ENCODE results near the gene UTY.

UTY gene

DNA sequence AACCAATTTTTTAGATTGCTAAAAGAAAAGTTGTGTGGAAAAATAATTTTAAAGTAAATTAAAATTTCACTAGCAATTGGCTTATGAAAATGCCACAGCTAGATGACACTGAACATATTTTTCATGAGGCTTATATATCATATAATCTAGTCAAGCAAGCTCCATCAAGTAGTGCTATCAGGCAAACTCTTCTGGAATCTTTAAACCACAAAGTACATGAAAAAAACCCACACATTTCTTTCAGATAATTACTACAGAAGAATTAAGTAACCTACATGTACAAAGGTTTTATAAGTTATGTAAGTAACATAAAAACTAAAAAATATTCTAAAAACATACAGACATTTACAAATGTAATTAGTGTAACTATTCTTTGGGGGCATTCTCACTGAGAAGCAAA lies 229.4 kb downstream of the UTY start:
- no peak for ATAC-seq

DNA sequence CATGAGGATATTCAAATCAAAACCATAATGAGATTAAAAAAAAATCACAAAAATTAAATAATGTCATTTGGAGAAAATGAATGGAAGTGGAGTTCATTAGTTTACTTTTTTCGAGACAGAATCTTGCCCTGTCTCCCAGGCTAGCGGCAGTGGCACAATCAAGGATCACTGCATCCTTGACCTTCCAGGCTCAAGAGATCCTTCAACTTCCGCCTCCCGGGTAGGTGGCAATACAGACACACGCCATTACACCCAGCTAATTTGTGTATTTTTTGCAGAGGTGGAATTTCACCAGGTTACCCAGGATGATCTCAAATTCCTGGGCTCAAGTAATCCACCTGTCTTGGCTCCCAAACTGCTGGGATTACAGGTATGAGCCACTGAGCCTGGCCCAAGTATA lies 236.1 kb downstream of the UTY start:
- TF ChIP-seq, protein P1, sequence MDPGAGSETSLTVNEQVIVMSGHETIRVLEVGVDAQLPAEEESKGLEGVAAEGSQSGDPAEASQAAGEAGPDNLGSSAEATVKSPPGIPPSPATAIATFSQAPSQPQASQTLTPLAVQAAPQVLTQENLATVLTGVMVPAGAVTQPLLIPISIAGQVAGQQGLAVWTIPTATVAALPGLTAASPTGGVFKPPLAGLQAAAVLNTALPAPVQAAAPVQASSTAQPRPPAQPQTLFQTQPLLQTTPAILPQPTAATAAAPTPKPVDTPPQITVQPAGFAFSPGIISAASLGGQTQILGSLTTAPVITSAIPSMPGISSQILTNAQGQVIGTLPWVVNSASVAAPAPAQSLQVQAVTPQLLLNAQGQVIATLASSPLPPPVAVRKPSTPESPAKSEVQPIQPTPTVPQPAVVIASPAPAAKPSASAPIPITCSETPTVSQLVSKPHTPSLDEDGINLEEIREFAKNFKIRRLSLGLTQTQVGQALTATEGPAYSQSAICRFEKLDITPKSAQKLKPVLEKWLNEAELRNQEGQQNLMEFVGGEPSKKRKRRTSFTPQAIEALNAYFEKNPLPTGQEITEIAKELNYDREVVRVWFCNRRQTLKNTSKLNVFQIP (CRISPR knock-in tag; IDR thresholded peaks at IDR 0.05; ENCODE audit: borderline replicate concordance, low read depth): no peak
- no peak for TF ChIP-seq OSR1 (CRISPR knock-in tag; IDR thresholded peaks at IDR 0.05)
- TF ChIP-seq ESRRG (CRISPR knock-in tag; IDR thresholded peaks at IDR 0.05): no peak
- TF ChIP-seq CSDC2 (CRISPR knock-in tag; IDR thresholded peaks at IDR 0.05): no peak
- TF ChIP-seq BACH2 (CRISPR knock-in tag; IDR thresholded peaks at IDR 0.05; ENCODE audit: borderline replicate concordance): no peak
- TF ChIP-seq ZC3H10 (CRISPR knock-in tag; IDR thresholded peaks at IDR 0.05): no peak
- no peak for TF ChIP-seq ISL1 (CRISPR knock-in tag; IDR thresholded peaks at IDR 0.05)
- TF ChIP-seq SNAI2 (CRISPR knock-in tag; IDR thresholded peaks at IDR 0.05): no peak
- no peak for TF ChIP-seq ZNF8 (CRISPR knock-in tag; IDR thresholded peaks at IDR 0.05)
- TF ChIP-seq ARNTL (CRISPR knock-in tag; IDR thresholded peaks at IDR 0.05; ENCODE audit: borderline replicate concordance, low read depth): no peak
- TF ChIP-seq PPARA (CRISPR knock-in tag; IDR thresholded peaks at IDR 0.05; ENCODE audit: borderline replicate concordance): no peak
- TF ChIP-seq, protein P2, sequence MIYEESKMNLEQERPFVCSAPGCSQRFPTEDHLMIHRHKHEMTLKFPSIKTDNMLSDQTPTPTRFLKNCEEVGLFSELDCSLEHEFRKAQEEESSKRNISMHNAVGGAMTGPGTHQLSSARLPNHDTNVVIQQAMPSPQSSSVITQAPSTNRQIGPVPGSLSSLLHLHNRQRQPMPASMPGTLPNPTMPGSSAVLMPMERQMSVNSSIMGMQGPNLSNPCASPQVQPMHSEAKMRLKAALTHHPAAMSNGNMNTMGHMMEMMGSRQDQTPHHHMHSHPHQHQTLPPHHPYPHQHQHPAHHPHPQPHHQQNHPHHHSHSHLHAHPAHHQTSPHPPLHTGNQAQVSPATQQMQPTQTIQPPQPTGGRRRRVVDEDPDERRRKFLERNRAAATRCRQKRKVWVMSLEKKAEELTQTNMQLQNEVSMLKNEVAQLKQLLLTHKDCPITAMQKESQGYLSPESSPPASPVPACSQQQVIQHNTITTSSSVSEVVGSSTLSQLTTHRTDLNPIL (CRISPR knock-in tag; IDR thresholded peaks at IDR 0.05; ENCODE audit: low read depth): no peak
- ATAC-seq: no peak

More for the DNA sequence above, 229.4 kb downstream of the UTY start:
- TF ChIP-seq, protein P3, sequence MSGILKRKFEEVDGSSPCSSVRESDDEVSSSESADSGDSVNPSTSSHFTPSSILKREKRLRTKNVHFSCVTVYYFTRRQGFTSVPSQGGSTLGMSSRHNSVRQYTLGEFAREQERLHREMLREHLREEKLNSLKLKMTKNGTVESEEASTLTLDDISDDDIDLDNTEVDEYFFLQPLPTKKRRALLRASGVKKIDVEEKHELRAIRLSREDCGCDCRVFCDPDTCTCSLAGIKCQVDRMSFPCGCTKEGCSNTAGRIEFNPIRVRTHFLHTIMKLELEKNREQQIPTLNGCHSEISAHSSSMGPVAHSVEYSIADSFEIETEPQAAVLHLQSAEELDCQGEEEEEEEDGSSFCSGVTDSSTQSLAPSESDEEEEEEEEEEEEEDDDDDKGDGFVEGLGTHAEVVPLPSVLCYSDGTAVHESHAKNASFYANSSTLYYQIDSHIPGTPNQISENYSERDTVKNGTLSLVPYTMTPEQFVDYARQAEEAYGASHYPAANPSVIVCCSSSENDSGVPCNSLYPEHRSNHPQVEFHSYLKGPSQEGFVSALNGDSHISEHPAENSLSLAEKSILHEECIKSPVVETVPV (CRISPR knock-in tag; IDR thresholded peaks at IDR 0.05): no peak
- TF ChIP-seq, protein P4, sequence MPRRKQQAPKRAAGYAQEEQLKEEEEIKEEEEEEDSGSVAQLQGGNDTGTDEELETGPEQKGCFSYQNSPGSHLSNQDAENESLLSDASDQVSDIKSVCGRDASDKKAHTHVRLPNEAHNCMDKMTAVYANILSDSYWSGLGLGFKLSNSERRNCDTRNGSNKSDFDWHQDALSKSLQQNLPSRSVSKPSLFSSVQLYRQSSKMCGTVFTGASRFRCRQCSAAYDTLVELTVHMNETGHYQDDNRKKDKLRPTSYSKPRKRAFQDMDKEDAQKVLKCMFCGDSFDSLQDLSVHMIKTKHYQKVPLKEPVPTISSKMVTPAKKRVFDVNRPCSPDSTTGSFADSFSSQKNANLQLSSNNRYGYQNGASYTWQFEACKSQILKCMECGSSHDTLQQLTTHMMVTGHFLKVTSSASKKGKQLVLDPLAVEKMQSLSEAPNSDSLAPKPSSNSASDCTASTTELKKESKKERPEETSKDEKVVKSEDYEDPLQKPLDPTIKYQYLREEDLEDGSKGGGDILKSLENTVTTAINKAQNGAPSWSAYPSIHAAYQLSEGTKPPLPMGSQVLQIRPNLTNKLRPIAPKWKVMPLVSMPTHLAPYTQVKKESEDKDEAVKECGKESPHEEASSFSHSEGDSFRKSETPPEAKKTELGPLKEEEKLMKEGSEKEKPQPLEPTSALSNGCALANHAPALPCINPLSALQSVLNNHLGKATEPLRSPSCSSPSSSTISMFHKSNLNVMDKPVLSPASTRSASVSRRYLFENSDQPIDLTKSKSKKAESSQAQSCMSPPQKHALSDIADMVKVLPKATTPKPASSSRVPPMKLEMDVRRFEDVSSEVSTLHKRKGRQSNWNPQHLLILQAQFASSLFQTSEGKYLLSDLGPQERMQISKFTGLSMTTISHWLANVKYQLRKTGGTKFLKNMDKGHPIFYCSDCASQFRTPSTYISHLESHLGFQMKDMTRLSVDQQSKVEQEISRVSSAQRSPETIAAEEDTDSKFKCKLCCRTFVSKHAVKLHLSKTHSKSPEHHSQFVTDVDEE (CRISPR knock-in tag; IDR thresholded peaks at IDR 0.05): no peak
- TF ChIP-seq, protein P1 (CRISPR knock-in tag; IDR thresholded peaks at IDR 0.05; ENCODE audit: borderline replicate concordance, low read depth): no peak
- TF ChIP-seq, protein P5, sequence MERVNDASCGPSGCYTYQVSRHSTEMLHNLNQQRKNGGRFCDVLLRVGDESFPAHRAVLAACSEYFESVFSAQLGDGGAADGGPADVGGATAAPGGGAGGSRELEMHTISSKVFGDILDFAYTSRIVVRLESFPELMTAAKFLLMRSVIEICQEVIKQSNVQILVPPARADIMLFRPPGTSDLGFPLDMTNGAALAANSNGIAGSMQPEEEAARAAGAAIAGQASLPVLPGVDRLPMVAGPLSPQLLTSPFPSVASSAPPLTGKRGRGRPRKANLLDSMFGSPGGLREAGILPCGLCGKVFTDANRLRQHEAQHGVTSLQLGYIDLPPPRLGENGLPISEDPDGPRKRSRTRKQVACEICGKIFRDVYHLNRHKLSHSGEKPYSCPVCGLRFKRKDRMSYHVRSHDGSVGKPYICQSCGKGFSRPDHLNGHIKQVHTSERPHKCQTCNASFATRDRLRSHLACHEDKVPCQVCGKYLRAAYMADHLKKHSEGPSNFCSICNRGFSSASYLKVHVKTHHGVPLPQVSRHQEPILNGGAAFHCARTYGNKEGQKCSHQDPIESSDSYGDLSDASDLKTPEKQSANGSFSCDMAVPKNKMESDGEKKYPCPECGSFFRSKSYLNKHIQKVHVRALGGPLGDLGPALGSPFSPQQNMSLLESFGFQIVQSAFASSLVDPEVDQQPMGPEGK (CRISPR knock-in tag; IDR thresholded peaks at IDR 0.05; ENCODE audit: borderline replicate concordance): no peak
- TF ChIP-seq ZNF8 (CRISPR knock-in tag; IDR thresholded peaks at IDR 0.05): no peak
- no peak for TF ChIP-seq BACH2 (CRISPR knock-in tag; IDR thresholded peaks at IDR 0.05; ENCODE audit: borderline replicate concordance)
- no peak for TF ChIP-seq OSR1 (CRISPR knock-in tag; IDR thresholded peaks at IDR 0.05)
- TF ChIP-seq TOX (CRISPR knock-in tag; IDR thresholded peaks at IDR 0.05; ENCODE audit: borderline replicate concordance): no peak
- TF ChIP-seq ZNF70 (CRISPR knock-in tag; IDR thresholded peaks at IDR 0.05): no peak
- TF ChIP-seq, protein P2 (CRISPR knock-in tag; IDR thresholded peaks at IDR 0.05; ENCODE audit: low read depth): no peak
- TF ChIP-seq TCF4 (CRISPR knock-in tag; IDR thresholded peaks at IDR 0.05; ENCODE audit: borderline replicate concordance): no peak
- TF ChIP-seq CSDC2 (CRISPR knock-in tag; IDR thresholded peaks at IDR 0.05): no peak
- no peak for TF ChIP-seq ZFP30 (CRISPR knock-in tag; IDR thresholded peaks at IDR 0.05)
- no peak for TF ChIP-seq ZNF565 (CRISPR knock-in tag; conservative IDR thresholded peaks at IDR 0.05; ENCODE audit: low read depth)

Data from SK-N-SH treated with all-trans-retinoic acid at 6 μM for 48 hours (cell line).